Measurements from ENCODE around the gene AKAP3. TPM values are rescaled to one million over a fixed set of nuclear protein-coding genes. Genes with fewer than 3 reads are reported as not detected.

AKAP3 gene
- total RNA-seq, 2 experiments from 2014 or later = 2.0 to 2.9 TPM

Other genes with a start within 250 kb of the AKAP3 start
- not detected for gene FGF6, start 203.2 kb downstream of the AKAP3 start, total RNA-seq
- gene RAD51AP1, start 110.2 kb downstream of the AKAP3 start, total RNA-seq = 10 to 100 TPM; 30.0 to 31.7 TPM
- 10 to 100 TPM; 29.2 to 31.2 TPM for gene DYRK4, start 86.8 kb downstream of the AKAP3 start, total RNA-seq
- 100 to 1,000 TPM; 147 to 152 TPM for gene NDUFA9, start 63 bp upstream of the AKAP3 start, total RNA-seq
- under 1 TPM; 0.21 to 0.27 TPM for gene GALNT8, start 71.3 kb upstream of the AKAP3 start, total RNA-seq